Mammary epithelial cell (primary cell): ENCODE data around the gene RACK1.

Experiments
- CTCF ChIP-seq, 2 donors: IDR thresholded peaks in 1 of 2; conservative IDR thresholded peaks in 1 of 2; 2 replicates each; pipeline ENCODE4 v1.5.1; 2011 to 2012; ENCODE audit warnings: inconsistent platforms in 2 of 2, low read length in 2 of 2, mild to moderate bottlenecking in 2 of 2, control low read depth in 1 of 2, low read depth in 1 of 2; ENCODE audit not compliant: insufficient read depth in 1 of 2; ENCODE audit errors: extremely low read depth in 1 of 2
- EZH2 ChIP-seq: IDR thresholded peaks from 2 replicates; pipeline ENCODE4 v1.6.1; 2012; ENCODE audit warnings: low read length, inconsistent platforms, borderline replicate concordance

DNA sequence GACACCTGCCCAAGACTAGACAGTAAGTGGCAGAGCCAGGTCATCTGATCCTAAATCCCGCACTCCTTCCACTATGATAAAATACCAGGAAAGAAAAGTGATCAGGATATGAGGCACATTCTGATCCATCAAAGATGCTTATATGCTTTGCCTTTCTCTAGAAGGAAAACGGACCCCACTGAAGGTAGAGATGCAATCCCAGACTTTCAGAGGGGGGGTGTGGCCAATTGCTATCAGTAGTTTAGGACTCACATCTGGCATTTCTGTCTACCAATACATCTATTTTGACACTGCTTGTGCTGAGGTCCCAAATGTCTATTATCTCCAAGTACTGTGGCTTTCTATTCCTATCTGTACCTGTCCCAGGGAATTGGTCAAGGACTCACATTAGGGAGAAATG lies 15.6 kb upstream of the RACK1 start:
- no peak for TF ChIP-seq CTCF (conservative IDR thresholded peaks at IDR 0.05 in 1 of 2, IDR thresholded peaks at IDR 0.05 in 1 of 2; ENCODE audit: extremely low read depth in 1 of 2, insufficient read depth in 1 of 2, low read depth in 1 of 2, low read length in 2 of 2)
- TF ChIP-seq EZH2, result no peak
